ENCODE data around the gene CHKB.
A peak's percentile ranks its signal among the peaks of the same experiment; 100 is the strongest.
"Not testable (repeated sequence)": the region's sequence is repeated elsewhere in the genome, so short reads cannot be mapped to it uniquely, and the experiment has no call there.

Gene CHKB

GRCh38 chr22:50621356-50621880 lies 38.8 kb upstream of the CHKB start:
- H3K4me3 ChIP-seq (ENCODE audit: low read length) = peak overlapping the region; percentile 55; the same call in 1 of the 2 replicates
- no peak for TF ChIP-seq ZNF274 (IDR thresholded peaks at IDR 0.05; ENCODE audit: low read depth, low read length)

DNA sequence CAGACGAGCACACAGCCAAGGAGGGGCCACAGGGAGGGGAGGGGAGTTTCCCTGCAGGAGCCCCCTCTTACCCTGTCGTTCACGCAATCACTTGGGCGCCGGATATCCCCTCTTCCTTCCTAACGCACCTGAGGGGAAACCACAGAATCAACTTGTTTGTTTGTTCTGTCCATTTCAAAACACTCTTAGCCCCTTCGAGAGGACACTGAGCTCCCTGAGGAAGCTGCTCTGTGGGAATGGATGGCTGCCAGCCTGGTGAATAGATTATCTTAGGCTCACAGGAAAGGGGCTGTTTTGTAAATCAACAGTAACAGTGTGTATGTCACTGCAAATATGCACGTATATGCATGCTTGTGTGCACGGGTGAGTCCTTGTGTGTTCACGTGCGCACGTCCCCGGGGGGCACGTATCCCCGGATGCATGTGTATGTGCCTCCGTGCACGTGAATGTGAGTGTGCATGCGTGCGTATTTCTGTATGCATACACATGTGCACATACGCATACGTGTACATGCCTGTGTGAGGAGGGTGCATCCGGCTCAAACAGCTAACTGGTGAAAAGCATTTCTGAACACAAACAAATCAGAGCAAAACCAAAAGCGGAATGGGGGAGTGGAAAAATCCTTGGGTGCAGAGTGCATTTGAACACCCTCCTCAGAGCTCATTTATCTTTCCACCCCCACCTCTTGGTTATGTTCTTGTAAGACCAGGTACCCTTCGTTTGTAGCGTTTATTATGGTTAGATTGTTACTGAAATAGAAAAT lies 38.1 kb upstream of the CHKB start:
- no peak for TF ChIP-seq ZNF274 (IDR thresholded peaks at IDR 0.05; ENCODE audit: low read depth, low read length)
- H3K4me3 ChIP-seq (ENCODE audit: low read length) = peak overlapping the region; percentile 55; the same call in 1 of the 2 replicates

- H3K4me3 ChIP-seq (ENCODE audit: low read length) = not testable (repeated sequence)
Observed at GRCh38 chr22:50614296-50614695, 31.6 kb upstream of the CHKB start.

DNA sequence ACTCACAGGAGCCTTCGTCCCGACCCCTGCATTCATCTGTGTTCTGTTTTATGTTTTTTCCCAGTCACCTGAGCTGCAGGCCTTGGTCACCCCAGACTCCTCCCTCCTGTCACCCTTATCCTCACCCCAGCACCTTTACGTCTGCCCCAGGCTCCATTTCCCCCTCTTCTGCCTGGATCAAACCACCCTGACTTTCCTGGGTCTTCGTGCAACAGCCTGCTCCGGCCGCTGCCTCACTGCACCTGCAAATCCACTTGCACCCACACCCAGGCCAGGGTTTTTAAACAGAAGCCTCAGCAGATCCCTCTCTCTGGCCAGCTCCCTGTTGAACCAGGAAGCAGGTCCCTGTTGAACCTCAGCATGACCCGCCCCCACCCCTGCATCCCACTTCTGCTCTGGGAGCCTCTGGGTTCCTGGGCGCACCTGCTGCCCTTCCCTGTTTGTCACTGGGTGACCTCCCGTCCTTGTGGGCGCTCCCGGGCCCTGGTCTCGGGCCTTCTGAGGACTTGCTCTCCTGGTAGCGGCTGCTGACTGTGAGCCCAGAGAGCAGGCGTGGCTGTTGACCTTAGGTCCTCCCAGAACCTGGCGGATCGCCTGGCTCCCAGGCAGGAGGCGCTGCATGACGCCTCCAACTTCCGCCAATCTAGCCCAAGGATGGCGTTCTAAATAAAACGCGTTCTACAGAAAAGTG lies 30.8 kb upstream of the CHKB start:
- no peak overlapping the region for H3K4me3 ChIP-seq (ENCODE audit: low read length)
- no peak for TF ChIP-seq ZNF274 (IDR thresholded peaks at IDR 0.05; ENCODE audit: low read depth, low read length)

GRCh38 chr22:50612528-50613221 lies 30.0 kb upstream of the CHKB start:
- H3K4me3 ChIP-seq (ENCODE audit: low read length) = no peak overlapping the region
- TF ChIP-seq ZNF274 (IDR thresholded peaks at IDR 0.05; ENCODE audit: low read depth, low read length) = no peak

DNA sequence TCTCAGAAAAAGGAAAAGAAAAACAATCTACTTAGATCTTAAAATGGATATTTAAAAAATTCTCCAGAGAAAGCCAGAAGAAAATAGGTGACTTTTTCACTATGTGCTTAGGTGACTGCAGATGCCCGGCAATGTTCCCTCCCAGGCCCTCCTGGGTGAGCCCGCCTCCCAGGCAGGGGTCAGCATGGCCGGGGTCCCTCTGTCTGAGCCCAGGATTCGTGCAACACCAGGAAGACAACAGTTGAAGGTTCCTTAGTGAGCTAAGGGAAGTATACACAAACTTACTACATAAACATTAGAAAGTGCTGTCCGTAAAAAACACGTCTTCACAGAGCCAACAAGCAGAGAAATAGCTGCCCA lies 29.5 kb upstream of the CHKB start:
- TF ChIP-seq ZNF274 (IDR thresholded peaks at IDR 0.05; ENCODE audit: low read depth, low read length) = no peak
- H3K4me3 ChIP-seq (ENCODE audit: low read length) = no peak overlapping the region

DNA sequence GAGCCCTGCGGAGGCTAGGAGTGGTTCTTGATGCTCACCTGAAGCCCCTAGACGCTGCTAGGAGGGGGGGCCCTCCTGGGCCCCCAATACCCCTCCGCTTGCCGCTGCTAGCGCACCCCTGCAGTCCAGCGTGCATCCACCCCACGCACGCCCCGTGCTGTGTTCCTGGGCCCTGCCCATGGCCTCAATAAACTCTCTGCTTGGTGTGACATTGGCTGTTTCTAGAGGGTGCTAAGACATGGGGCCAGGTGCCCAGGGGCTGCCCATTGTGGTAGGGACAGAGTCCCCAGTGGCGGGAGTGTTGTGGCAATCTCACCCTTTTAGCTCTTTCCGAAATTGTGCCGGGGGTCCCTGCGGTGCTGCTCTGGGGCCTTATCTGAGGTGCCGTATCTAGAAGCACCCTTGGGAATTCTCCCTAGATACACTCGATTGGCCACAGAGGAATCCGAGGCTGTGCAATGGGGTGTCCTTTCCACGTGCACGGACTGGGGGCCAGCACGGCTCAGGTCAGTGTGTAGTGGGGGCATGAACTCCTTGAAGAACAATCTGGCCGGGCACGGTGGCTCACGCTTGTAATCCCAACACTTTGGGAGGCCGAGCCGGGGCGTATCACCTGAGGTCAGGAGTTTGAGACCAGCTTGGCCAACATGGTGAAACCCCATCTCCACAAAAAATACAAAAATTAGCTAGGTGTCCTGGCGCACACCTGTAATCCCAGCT lies 28.9 kb upstream of the CHKB start:
- H3K4me3 ChIP-seq (ENCODE audit: low read length) = no peak overlapping the region
- no peak for TF ChIP-seq ZNF274 (IDR thresholded peaks at IDR 0.05; ENCODE audit: low read depth, low read length)

DNA sequence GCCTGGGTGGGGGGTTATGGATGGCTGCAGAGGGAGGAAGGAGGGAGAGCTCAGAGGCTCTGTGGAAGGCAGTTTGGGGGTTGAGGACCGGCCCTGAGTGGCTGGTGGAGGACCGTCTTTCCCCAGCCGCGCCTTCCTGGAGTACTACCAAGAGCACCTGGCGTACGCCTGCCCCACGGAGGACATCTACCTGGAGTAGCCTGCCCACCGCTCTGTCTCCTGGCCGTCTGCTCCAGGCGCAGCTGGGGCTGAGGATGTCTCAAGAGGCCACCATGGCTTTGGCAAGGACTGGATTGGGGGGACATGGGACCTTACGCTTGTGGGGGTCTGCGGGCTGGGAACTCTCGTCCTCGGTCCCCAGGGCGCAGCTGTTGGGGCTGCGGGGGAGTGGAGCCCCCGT lies 27.9 kb upstream of the CHKB start:
- TF ChIP-seq ZNF274 (IDR thresholded peaks at IDR 0.05; ENCODE audit: low read depth, low read length) = no peak
- no peak overlapping the region for H3K4me3 ChIP-seq (ENCODE audit: low read length)

- TF ChIP-seq ZNF274 (IDR thresholded peaks at IDR 0.05; ENCODE audit: low read depth, low read length) = no peak
- no peak overlapping the region for H3K4me3 ChIP-seq (ENCODE audit: low read length)
Observed at GRCh38 chr22:50610041-50610451, 27.4 kb upstream of the CHKB start.

DNA sequence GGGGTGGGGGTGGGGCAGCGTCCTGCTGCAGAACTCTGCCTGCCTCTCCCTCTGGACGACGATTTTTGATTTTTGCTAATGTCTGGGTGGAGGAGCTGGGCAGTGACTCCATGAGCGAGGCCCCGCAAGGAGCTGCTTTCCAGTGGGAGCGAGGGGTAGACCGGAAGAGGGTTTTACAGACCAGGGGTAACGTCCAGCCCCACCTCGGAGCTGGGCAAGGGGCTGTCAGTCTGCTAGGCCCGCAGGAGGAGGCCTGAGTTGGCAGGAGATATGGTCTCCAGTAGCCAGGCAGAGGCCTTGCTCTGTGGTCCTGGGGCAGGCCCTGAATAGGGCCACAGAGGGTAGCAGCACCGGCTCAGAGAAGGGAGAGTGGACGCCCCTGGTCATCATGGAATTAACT lies 26.9 kb upstream of the CHKB start:
- TF ChIP-seq ZNF274 (IDR thresholded peaks at IDR 0.05; ENCODE audit: low read depth, low read length) = no peak
- no peak overlapping the region for H3K4me3 ChIP-seq (ENCODE audit: low read length)

- TF ChIP-seq ZNF274 (IDR thresholded peaks at IDR 0.05; ENCODE audit: low read depth, low read length) = no peak
- H3K4me3 ChIP-seq (ENCODE audit: low read length) = no peak overlapping the region
Observed at GRCh38 chr22:50608996-50609395, 26.3 kb upstream of the CHKB start.

- not testable (repeated sequence) for H3K4me3 ChIP-seq (ENCODE audit: low read length)
Observed at GRCh38 chr22:50608058-50608840, 25.6 kb upstream of the CHKB start.

DNA sequence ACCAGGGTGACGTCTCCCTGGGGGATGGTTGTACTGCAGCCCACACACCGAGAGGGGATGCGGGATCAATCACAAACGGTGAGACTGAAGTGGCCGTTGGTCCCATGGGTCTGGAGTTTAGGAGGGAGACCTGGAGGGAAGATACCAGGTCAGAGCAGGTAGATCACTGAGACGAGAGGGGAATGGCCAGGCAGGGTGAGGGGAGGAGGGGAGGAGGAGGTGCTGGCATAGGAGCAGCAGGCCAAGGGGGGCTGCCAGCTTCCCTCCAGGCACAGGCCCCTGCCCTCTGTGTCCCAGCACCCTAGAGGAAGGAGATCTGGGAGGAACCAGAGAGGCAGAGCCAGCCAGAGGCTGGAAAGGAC lies 25.0 kb upstream of the CHKB start:
- H3K4me3 ChIP-seq (ENCODE audit: low read length) = no peak overlapping the region
- TF ChIP-seq ZNF274 (IDR thresholded peaks at IDR 0.05; ENCODE audit: low read depth, low read length) = no peak
